HG03432 (cell line): ENCODE data around the gene CLCN6.

Experiments used
- ATAC-seq: cut with Tn5 transposase; IDR thresholded peaks from one replicate; pipeline ENCODE4 v1.9.1; 2021; ENCODE audit warnings: mild to moderate bottlenecking, moderate library complexity; ENCODE audit not compliant: unreplicated experiment

Gene CLCN6, protein sequence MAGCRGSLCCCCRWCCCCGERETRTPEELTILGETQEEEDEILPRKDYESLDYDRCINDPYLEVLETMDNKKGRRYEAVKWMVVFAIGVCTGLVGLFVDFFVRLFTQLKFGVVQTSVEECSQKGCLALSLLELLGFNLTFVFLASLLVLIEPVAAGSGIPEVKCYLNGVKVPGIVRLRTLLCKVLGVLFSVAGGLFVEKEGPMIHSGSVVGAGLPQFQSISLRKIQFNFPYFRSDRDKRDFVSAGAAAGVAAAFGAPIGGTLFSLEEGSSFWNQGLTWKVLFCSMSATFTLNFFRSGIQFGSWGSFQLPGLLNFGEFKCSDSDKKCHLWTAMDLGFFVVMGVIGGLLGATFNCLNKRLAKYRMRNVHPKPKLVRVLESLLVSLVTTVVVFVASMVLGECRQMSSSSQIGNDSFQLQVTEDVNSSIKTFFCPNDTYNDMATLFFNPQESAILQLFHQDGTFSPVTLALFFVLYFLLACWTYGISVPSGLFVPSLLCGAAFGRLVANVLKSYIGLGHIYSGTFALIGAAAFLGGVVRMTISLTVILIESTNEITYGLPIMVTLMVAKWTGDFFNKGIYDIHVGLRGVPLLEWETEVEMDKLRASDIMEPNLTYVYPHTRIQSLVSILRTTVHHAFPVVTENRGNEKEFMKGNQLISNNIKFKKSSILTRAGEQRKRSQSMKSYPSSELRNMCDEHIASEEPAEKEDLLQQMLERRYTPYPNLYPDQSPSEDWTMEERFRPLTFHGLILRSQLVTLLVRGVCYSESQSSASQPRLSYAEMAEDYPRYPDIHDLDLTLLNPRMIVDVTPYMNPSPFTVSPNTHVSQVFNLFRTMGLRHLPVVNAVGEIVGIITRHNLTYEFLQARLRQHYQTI

DNA sequence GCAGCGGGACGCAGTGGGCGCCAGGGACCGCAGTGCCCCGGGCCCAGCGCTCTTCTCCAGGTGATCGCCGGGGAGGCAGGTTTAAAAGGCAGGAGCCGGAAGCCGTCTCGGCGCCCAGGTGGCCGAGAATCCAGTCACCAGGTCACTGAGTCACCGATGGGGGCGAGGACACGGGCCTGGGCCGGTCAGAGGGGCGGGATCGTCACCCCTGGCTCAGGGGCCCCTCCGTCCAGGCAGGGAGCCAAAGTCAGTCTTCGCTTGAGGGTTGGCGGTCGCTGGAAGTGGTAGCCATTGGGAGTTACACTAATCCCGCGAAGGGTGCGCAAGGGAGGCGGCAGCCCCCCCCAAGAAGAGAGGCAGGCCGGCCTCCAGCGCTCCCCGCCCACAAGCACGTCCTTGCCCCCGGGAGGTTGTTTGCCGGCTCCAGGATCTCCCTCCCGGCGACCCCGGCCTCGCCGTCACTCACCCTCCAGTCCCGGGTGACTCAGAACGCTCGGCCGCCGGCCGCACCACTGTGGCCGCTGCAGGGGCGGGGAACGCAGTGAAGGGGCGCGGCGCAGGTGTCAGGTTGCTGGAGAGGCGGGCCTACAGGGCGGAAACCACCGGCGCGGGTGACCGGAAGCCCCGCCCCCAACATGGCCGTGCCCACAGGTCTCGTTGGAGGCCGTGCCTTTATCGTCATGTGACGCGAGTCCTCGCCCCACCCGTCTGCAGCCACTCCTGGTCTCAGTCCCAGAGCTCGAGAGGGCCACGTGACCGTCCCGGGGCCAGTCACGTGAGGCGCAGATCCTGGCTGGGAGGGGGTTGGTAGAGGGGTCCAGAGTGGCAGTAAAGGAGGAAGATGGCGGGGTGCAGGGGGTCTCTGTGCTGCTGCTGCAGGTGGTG lies at the start of gene CLCN6, which contains the start of gene MTHFR:
Gene CLCN6 (plus strand): TSS at position 770 of the 885 bp plus-strand sequence. CDS start 72 bp downstream, at position 842.
Gene MTHFR (minus strand): TSS at position 543 of the 885 bp plus-strand sequence. CDS start 2,848 bp downstream, outside the sequence.
- peak; percentile 87 for ATAC-seq

DNA sequence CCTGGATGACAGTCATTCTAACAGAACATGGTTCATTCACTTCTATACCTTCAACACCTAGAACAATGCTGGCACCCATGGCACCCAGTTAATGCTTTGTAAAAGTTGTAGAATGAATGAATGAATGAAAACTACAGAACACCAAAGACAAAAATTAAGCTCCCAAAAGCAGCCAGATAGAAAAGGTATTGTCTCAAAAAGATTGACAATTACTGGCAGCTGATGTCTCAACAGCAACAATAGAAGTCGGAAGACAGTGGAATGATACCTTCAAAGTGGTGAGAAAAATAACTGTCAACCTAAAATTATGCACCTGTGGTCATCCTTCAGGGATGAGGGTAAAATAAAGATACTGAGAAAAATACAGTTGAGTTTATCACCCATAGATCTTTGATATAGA lies 48.9 kb upstream of the CLCN6 start:
- no peak for ATAC-seq

DNA sequence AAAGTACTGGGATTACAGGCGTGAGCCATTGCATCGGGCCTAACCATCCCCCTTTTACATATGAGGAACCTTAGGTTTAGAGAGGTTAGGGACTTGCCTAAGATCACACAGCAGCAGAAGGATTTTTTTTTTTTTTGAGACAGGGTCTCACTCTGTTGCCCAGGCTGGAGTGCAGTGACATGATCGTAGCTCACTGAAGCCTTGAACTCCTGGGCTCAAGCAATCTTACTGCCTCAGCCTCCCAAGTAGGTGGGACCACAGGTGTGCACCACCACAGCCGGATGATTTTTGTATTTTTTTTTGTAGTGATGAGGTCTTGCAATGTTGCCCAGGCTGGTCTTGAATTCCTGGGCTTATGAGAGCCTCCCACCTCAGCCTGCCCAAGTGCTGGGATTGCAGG lies 46.2 kb upstream of the CLCN6 start:
- ATAC-seq = no peak

DNA sequence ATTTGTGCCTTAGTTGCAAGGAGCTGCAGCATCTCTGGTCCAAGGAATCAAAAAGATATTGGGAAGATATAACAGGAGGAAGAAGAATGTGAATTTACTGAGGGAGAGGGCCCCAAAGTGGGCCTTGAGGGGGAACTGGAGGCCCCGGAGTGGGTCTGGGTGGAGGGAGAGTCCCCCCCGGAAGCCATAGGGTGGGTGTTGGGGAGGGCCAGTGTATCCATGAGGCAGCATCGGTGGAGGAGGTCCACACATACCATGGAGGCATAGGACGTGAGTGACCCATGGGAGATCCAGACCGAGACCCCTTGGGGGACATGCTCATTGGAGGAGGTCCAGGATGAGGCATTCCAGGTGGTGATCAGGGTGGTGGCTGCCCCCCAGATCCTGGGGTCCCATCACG lies 44.7 kb upstream of the CLCN6 start:
- ATAC-seq = no peak

DNA sequence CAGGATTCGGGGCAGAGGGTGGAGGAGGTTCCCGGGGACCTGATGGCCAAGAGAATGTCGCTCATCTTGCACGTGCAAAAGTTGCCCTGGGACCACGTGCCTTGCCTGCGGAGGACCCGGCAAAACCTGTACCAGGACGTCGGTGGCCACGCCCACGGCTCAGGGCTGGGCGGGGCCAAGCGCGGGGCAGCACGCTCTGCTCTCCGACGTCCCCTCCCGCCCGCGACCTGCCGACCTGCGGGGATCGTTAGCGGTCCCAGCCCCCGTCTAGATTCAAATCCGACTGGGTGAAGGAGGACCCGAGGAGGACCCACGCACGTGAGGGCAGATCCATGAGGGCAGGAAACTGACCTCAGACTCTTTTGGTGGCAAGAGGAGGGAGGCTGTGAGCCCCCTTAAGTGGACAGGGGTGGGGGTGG lies 44.0 kb upstream of the CLCN6 start, which contains the start of gene C1orf167:
Gene C1orf167 (plus strand): TSS at position 206 of the 419 bp plus-strand sequence. CDS start 2,208 bp downstream, outside the sequence.
- no peak for ATAC-seq

DNA sequence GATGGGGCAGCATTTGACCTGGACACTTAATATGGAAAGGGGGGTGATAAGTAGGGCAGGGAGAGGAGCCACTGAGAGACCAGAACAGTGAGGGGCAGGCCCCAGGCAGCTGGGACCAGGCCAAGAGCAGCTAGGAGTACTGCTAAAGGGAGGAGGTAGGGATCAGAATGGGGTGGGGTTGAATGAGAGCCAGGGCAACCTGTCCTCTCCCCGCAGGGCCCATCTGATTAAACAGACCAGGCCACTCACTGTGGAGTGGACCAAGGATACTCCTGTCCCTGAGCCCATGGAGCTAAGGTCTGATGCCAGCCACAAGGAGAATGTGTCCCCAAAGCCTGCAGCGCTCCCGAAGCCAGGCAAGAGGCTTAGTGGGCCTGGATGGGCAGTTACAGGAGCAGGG lies 41.9 kb upstream of the CLCN6 start:
- no peak for ATAC-seq

DNA sequence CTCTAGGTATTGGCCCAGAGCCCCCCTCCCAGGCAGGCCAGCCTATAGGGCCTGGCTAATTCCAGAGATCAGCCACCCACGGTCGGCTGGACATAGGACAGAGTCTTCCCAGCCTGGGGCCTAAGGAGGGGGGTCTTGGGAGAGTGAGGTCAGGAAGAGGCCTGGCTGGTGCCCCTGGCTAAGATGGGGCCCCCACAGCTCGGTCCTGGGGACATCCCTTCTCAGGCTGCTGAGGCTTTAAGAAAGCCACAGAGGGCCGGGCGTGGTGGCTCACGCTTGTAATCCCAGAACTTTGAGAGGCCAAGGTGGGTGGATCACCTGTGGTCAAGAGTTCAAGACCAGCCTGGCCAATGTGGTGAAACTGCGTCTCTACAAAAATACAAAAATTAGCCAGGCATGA lies 41.5 kb upstream of the CLCN6 start:
- no peak for ATAC-seq

DNA sequence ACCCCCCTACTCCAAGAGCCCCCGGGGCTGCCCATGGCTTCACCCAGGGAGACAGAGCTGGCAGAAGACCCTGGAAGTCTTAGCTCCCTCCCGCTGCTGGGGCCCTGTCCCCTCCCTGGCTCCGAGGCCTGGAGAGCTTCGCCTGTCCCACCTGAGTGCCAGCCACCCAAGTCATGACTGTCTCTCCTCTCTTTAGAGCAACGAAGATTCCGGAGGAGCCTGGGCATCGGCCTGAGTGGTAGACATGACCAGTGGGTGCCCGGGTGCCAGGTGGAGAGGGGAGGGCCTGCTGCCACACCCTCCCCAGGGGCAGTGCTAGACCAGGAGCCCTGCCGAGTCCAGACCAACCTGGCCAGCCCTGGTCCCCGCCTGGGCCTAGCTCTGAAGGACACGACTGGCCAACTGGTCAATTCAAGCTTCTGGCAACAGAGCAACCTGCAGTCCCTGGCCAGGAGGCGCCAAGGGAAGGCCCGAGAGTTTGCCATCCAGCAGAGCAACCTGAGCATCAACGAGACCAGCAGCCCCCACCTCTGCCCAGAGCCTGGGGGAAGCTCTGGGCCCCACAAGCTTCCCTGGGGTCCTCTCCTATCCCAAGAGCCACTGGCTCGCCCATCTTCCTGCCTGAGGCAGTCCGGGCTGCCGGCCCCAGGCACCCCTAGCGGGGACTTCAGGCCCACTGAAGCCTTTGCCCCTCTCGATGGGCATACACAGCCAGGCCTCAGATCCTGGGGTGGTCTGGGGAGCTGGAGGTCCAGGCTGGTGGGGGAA lies 40.1 kb upstream of the CLCN6 start:
- ATAC-seq = no peak

DNA sequence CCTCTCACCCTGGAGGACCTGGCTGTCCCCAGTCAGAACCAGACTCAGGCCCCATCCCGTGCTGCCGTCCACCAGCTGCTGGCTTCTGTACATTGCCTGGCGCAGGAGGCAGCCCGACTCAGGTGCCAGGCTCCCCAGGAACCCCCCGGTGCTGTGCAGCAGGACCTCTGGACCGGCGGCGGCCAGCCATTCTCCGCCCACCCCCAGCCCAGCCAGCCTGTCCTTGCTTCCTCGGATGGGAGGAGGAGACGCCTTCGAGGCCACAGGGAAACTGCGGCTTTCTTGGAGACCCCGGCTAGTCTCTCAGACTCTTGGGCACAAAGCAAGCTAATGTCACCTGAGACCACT lies 39.6 kb upstream of the CLCN6 start:
- no peak for ATAC-seq

DNA sequence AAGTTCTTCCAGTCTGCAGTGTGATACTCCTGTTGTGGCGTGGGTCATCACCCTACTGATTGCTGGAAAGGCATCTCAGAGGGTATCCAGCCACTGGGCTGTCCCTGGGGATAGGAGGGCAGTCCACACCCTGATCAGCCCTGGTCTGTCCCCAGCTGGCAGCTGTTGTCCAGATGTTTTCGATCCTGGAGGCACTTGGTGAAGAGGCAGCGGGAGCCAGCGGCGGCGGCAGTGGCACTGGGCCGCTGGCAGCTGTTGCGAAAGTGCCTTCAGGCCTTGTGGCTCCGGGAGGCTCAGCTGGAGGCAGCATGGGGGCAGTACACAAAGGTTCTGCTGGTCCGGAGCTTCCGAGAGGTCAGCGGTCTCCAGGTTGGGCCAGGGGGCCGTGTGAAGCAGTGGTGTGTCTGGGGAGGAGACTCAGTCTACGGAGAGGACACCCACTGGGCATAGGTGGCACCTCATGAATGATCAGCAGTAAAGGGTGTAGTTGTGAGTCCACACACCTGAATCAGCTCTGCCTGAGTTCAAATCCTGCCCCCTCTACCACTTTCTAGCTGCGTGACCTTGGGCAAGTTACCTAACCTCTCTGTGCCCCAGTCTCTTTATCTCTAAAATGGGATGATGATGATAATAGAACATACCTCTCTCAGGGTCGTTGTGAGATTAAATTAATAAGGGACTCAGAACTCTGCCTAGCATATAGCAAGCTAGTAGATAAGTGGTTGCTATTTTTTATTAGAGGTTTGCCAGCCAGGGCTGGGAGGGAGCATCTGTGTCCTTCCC lies 37.9 kb upstream of the CLCN6 start:
- ATAC-seq = no peak

DNA sequence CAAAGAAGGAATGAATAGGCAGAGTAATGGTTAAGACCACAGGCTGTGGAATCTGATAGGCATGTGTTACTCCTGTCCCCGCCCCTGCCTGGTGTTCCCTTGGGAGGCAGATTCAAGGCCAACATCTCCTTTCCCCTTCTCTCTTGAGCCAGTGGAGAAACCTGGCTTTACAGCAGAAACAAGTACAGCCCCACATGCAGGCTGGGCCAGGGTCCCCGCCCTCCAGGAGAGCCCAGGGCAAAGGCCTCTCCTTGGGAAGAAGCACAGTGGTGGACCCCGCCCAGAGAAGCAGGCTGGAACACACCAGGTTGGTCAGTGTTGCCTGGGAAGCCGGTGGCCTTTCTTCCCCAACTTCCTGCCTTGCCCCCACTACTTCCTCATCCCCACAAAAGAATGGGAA lies 37.2 kb upstream of the CLCN6 start:
- no peak for ATAC-seq

DNA sequence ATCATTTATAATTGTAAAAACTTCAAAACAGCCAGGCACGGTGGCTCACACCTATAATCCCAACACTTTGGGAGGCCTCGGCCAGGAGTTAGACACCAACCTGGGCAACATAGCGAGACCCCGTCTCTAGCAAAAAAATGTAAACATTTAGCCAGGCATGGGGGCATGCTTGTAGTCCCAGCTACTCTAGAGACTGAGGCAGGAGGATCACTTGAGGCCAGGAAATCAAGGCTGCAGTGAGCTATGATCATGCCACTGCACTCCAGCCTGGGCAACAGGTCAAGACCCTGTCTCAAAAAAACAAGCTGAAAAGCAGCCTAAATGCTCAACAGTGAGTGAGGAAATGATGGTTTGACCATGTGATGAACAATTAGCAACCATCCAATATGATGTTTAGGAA lies 36.7 kb upstream of the CLCN6 start:
- ATAC-seq = no peak

DNA sequence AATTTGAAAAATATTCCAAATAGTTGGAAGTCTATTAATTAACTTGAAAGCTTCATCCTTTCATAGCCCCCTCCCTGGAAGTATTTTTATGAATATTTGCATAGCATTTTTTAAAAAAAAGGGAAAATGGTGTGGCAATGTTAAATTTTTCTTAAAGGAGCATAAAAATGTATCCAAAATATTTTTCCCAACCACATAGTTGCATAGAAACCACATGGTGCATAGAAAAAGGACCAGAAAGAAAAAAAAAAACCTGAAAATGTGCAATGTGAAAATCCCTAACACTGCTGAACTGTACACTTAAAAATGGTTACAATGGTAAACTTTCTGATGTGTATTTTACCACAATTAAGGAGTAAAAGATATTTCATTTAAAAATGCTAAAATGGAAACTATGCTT lies 36.0 kb upstream of the CLCN6 start:
- no peak for ATAC-seq

DNA sequence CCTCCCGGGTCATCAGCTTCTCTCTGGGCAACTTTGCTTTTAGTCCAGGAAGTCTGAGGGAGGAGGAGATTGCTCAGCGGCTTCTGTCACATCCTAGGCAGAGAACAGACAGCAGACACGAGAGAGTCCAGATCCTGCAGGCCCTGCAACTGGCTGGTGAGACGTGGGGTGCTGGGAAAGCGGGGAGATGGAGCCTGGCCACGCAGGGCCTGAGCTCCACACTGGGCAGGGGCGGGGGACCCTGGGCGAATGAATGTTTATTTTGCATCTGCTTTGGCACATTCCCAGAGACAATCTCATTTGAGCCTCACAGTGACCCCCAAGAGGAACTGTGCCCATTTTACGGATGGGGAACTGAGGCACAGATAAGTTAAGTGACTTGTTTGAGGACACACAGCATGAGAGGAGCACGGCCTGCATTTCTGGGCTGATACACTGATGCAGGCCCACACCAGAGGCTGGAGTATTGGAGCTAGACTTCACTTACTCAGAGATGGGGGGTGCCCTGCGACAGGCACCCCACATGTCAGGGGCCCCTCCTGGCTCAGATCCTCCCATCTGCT lies 34.4 kb upstream of the CLCN6 start:
- ATAC-seq = no peak

DNA sequence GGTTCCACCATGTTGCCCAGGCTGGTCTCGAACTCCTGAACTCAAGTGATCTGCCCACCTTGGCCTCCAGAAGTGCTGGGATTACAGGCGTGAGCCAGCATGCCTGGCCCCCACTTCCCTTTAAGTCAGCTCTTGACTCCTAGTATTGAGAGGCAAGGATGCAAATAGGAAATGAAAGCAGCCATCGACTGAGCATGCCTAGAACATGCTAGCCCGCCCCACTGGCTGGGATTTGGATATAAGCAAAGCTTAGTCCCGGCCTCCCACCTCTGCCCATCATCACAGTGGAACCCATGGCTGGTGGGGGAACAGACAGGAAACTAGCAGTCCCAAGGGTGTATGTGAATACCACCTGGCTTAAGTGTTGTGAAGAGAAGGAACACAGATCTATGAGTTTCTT lies 33.5 kb upstream of the CLCN6 start:
- ATAC-seq = no peak

DNA sequence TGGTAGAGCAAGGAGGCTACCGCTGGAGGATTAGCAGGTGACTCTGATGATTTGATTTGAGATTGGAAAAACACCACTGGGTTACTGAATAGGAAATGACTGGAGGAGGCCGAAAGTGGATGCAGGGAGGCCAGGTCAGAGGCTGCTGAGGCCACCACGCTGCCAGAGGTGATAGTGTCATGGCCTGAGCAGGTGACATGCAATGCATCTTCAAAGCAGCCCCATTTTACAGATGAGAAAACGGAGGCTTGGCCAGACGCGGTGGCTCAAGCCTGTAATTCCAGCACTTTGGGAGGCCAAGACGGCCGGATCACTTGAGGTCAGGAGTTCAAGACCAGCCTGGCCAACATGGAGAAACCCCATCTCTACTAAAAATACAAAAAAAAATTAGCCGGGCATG lies 31.2 kb upstream of the CLCN6 start:
- ATAC-seq = no peak

DNA sequence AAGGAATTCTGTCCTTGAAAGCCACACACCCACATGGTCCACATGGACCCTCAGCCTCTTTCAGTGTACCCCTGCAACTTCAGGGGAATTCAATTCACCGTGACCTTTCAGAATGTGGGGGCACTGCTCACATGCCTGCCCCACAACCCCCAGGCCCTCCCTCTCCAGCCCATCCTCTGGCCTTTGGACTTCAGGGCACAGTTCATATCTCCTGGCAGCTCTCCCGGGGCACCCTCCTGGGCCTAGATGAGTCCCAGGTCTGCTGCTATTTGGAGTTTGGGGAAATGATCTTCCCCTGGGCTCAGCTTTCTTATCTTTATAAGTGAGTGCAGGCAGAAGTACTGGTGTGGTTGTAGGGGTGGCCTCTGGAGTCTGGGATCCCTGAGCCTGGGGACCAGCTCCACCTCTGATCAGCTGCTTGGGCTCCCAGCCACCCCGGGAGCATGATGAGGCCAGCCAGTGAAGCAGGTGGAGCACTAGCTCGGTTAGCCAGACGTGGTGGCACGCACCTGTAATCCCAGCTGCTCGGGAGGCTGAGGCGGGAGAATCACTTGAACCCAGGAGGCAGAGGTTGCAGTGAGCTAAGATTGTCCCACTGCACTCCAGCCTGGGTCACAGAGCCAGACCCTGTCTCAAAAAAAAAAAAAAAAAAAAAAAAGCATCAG lies 28.2 kb upstream of the CLCN6 start:
- no peak for ATAC-seq

DNA sequence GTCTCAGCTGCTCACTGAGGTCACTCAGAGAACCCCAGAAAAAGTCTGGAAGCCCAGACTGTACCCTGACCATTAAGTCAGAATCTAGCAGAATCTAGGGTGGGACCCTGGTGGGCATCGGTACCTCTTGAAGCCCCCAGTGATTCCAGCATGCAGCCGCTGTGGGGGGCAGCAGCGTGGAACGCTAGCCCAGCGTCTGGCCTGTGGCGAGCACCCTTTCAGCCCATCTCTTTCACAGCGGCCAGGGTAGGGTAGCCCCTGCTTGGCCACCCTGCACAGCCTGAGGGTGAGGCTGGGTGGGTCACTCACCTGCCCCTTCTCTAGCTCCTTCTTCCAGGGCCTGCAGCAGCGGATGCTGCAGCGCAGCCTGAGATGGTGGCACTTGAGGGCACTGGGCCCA lies 27.7 kb upstream of the CLCN6 start:
- no peak for ATAC-seq
